Endometrium (tissue), 2 donors: Measurements from ENCODE around the gene GRM7.

ENCODE experiments used
- FAIRE-seq: peaks from 2 replicates; lab custom pipeline; 2012; peaks lifted over from hg19 to GRCh38; lab: Jason Lieb, UNC
- donor health status: control.
- donor health status: control.

GRM7 gene

DNA sequence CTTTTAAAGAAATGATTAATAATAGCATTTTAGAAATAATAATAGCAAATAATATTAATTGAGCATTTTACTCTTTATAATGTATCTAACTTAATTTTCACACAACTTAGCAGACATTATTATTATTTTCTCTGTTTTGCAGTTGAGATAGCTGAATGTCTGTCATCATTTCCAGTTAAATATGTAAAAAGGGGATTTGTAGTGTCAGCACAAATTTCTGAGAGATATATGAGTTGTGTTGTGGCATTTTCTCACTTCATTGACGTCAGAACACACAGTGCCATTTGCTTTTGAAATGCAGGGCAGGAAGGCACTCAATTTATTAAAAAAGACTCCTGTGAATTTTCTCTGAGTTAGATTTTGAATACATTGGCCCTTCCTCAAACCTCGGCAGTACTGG lies 111.0 kb downstream of the GRM7 start:
- FAIRE-seq: no peak

DNA sequence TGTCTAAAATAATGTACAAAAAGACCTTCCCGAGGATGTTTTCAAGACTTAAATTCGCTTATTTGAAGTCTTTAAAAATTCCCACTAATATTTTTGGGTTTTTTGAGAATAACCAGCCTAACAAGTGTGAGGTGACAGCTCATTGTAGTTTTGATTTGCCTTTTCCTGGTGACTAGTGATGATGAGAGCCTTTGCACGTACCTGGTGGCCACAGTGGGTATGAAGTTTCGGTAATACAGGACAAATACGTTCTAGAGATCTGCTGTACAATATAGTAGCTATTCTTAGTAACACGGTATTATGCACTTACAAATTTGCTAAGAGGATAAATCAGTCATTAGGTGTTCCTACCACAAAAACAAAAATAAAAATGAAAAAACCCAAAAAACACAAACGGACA lies 124.9 kb downstream of the GRM7 start:
- FAIRE-seq: no peak

DNA sequence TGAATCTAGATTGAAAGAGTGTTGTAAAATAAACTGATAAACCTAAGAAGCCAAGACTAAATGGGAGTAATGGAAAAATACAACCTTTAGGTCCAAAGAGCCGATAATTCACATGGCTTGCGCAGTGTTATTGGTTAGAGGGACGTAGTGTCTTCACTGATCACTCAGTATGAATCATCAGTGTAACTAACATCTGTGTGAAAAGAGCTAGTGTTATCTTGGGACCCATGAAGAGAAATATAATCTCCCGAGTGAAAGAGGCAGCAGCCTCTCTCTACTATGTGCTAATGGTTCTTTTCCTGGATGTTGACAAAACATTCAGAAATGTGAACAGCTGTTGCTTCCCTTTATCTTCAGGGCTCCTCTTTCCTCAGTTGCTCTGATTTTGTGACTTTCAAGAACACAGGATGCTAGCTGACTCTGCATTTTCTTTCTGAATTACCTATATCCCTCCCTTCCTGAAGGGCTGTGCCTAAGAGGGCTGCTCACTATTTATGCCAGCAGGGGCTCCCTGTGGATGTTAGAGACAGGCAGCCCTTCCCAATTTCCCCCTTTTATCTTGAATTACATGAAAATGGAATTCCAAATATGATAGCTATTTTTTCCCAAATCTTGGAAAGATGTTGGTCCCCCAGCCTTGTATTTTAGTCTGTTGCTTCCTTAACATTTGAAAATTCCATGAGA lies 128.8 kb downstream of the GRM7 start:
- no peak for FAIRE-seq

- no peak for FAIRE-seq
Observed at GRCh38 chr3:6994081-6994668, 133.3 kb downstream of the GRM7 start.

DNA sequence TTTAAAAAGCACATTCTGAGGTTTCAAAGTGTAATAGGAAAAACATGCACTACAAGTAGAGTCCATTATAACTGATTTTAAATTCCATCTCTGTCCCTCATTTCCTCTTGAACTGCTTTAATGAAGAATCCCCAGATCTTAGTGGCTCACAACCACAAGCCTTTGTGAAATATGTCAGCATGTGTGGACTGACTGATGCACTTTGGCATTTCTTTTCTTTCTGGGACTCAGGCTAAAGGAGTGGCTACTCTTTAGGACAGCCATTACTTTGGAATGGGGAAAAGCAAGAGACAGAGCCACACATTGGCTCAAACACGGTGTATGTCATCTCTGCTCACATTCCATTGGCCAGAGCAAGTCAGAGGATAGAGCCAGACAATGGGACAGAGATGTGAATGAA lies 139.6 kb downstream of the GRM7 start:
- FAIRE-seq: no peak

GRCh38 chr3:7001370-7001769 lies 140.5 kb downstream of the GRM7 start:
- no peak for FAIRE-seq

DNA sequence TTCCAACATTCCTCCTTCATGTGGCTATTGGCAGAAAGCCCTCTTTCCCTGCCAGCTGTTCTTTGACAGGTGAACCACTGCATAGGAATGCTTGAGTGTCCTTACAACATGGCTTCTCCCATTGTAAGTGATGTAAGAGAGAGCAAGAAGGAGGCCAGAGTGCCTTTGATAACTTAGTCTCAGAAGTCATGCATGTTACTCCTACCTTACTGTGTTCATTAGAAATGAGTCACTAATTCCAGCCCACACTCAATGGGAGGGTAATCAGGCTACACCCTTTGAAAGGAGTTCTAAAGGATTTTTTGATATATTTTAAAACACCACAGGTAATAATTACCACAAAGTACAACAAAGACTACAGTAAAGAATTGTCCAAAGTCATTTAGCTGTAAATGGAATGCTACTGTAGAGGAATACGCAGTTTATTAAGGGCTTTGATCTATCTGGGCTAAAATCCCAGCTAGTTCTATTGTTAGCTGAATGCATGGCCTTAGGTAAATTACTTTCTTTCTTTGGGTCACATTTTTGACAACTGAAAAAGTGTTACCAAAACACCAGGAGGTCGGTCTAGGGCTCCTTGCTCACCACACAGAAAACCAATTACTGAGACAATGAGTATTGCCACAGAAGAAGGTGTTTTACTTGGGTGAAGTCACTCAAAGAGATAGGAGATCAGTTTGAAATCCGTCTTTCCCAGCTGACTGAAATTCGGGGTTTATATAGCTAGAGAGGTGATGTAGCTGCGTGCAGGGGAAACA lies 154.9 kb downstream of the GRM7 start:
- FAIRE-seq: no peak

GRCh38 chr3:7025581-7026300 lies 164.8 kb downstream of the GRM7 start:
- FAIRE-seq: no peak

- no peak for FAIRE-seq
Observed at GRCh38 chr3:7029562-7029961, 168.6 kb downstream of the GRM7 start.

DNA sequence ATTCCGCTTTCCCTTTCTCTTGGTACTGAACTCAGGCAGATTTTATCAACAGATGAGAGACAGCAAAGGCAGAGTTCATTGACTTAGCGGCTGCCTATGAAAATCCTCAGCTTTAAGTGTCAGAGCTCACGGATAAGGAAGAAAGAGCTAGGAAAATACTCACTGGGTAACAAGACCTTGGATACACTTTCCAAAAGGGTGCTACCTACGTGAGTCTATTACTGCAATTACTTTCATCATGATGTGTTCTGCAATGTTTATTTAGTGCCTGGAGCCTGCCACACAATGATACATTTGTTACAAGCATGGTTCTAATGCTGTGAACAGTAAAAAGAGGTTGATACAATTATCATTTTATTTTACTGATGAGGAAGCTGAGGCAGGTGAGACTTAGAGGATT lies 177.5 kb downstream of the GRM7 start:
- no peak for FAIRE-seq

DNA sequence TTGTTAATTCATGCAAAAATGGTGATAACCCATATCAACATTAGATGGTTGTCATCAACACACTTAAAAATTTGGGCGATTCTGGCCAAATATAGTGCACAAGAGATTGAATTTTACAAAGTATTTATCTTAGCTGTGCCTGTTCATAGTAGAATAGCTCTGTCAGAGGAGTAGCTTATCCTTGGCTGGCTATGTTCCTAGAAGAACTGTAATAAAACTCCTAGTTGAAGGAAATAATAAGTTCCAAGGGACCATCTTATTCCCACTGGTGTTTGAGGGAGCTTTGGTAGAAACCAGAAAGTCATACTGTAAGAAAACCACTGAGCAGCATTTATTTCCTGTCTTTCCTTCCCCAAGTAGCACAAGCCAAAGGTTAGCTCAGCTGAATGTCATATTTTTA lies 201.8 kb downstream of the GRM7 start:
- no peak for FAIRE-seq

DNA sequence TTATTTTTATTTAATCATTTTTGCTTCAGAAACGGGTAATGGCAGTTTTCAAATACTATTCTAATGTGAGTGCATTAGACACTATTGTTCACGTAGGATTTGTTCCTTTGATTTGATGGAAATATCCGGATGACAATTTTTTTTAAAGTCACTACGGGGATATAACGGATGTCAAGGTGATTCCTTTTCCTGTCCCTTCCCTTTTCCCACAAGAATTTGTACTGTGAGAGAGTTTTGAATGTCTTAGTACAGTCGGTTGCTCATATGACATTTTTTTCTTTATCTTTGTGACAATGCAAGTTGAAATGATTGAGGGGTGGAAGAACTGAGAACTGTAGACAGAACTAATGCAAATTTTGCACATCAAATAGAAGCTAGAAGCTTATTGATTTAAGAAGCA lies 209.5 kb downstream of the GRM7 start:
- no peak for FAIRE-seq

DNA sequence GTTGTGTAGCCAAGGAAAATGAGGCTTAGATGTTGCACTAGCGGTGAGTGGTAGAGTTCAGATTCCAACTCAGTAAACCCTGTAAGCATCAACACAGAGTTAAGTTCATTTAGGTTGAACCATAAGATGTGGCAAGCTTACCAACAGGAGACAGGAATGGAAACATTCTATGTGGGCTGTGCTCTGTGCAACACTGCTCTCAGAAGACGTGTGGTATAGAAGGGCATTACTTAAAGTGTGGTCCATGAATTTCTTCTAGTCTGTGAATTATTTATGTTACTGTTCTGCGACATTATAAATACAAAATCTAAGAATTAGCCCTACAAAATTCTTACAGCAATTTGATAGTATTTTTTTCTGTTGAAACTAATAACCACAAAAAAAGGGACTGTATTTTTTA lies 213.3 kb downstream of the GRM7 start:
- FAIRE-seq: no peak

DNA sequence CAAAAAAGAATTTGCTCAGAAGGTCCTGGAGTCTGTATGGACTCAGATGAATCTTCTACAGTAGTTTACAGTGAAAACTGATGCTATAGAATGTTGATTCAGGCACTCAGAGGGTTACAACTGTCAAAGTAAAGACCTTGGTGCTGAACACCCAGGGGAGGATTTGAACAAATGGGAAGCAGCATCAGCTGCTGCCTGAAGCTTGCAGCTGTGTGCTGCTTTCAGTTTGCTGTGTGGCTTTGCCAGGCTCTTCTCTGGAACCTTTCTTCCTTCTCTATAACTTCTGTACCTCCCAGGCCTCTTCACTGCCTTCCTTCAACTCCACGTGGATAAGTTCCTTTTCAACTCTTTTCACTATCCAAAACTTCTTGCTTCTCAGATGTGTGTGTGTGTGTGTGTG lies 214.2 kb downstream of the GRM7 start:
- FAIRE-seq: no peak

DNA sequence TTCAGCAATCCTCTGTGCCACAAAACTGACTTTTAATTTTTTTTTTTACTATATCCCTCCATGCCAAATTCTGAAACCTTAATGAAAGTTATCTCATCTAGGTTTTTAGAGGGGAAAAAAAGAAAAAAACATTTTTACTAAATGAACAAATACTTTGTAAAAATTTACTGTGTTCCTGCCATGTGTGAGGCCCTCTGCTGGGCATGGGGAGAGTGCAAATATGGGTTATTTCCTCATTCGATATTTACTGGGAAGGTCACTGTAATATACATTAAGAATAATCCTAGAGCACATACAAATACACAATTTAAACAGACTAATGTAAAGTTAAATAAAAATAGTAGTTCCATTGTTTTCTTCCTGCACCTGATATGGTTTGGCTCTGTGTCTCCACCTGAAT lies 215.0 kb downstream of the GRM7 start:
- FAIRE-seq: no peak

DNA sequence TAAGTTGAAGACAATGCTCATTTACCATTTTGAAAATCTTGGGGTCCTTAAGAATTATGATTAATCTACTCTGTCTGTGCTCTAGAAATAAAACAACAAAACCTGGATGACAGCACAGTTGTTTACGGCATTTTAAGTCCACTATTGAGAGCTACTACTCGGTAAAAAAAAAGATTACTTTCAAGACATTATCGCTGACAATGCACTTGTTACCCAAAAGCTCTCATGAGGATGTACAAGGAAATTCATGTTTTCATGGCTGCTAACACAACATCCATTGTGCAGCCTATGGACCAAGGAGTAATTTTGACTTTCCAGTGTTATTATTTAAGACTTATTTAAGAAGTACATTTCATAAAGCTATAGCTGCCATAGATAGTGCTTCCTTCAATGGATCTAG lies 221.3 kb downstream of the GRM7 start:
- no peak for FAIRE-seq

DNA sequence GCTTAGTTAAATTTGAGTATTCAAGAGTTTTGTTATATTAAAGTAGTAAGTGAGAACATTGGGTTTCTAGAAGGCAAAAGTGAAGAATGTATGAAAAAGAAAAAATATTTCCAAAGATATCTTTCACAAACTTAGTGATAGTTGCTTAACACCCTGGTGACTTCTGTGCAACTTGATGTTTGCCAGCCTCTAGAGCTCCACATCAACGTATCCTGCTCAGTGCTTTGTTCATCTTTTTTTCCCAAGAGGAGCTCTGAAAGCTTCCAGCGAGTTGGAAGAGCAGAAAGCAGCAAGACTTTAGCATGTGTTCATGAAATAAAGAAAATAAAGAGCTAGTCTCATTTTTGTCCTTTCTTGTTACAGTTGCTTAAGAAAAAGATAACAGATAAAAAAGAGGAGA lies 225.5 kb downstream of the GRM7 start:
- no peak for FAIRE-seq

DNA sequence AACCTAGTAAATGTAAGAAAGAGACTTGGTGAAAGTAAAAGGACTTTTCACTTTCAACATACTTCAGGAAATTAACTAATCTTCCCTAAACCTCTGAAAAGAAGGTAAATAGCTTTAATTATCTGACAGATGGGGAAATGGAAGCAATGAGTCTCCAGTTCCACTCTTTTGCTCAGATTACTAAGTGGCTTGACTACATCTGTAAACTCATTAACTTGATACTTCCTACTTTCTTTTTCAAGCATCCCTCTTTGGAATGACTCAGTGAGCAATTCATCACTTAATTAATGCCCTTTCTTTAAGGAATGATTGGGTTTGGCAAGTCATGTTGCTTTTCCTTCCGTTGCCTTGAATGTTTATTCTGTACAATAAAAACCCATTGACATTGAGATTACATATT lies 234.2 kb downstream of the GRM7 start:
- FAIRE-seq: no peak

GRCh38 chr3:7100136-7100535 lies 239.2 kb downstream of the GRM7 start:
- FAIRE-seq: no peak

- no peak for FAIRE-seq
Observed at GRCh38 chr3:7106635-7107034, 245.7 kb downstream of the GRM7 start.

GRCh38 chr3:7112523-7113056 lies 251.7 kb downstream of the GRM7 start:
- no peak for FAIRE-seq

DNA sequence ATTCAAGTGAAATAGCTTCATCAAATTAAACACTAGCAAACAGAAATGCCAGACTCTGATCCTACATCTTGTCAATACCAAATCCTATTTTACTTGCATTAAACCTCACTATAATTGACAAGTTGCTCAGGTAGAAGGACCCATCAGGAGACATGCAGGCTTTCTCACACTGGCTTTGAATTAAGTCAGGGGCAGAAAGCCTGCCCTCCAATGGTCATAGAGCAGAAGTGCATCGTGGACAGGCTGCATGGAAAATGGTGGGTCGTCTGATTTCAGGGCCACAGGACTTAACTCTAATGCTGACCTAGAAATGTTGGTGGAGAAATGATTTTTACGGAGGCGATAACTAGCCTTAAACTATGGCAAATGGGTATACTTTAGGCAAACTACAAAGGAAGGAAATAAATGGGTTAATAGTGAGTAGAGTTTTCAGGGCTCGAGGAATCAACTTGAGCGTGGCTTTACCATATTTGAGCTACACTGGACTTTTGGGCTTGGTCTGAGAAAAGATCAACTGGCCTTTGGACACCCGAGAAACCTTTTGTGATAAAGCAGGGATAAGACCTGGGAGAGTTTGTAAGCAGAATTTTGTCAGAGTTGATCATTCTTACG lies 283.9 kb downstream of the GRM7 start:
- no peak for FAIRE-seq
